ENCODE measurements around the gene DPP4.

DPP4 gene

GRCh38 chr2:162012565-162013058 lies 61.4 kb downstream of the DPP4 start:
- Histone ChIP-seq H3K9ac (ENCODE audit: low read length) (no peak overlapping the region), H2AK5ac (ENCODE audit: low read length, severe bottlenecking) (no peak overlapping the region), H3K4ac (ENCODE audit: low read depth in 1 of 2, low read length in 2 of 2) (no peak overlapping the region), H3K4me3 (ENCODE audit: insufficient read depth in 1 of 2, low read depth in 1 of 2, low read length in 2 of 2) (no peak overlapping the region), H3K27me3 (ENCODE audit: control insufficient read depth in 1 of 2, insufficient read depth in 1 of 2, low read length in 2 of 2) (no peaks in the 10 kb centered on the region), H3K23ac (ENCODE audit: low read length in 2 of 2) (no peak overlapping the region), H3K18ac (ENCODE audit: low read depth in 1 of 2, low read length in 2 of 2) (no peak overlapping the region), H3K4me2 (ENCODE audit: low read length, poor library complexity, severe bottlenecking) (no peak overlapping the region), H3K4me1 (ENCODE audit: control insufficient read depth, insufficient read depth, low read depth, low read length) (no peaks in the 10 kb centered on the region), H4K91ac (ENCODE audit: low read length) (no peak overlapping the region), H3K27ac (ENCODE audit: low read length, poor library complexity, severe bottlenecking) (no peak overlapping the region), H3K79me1 (replicated peaks; ENCODE audit: low read length, poor library complexity, severe bottlenecking) (no peaks in the 10 kb centered on the region), H2BK120ac (ENCODE audit: low read depth, low read length) (no peak overlapping the region), H3K14ac (ENCODE audit: low read length in 2 of 2) (no peak overlapping the region), H4K8ac (ENCODE audit: low read length) (no peak overlapping the region), H2BK5ac (ENCODE audit: low read depth, low read length, poor library complexity, severe bottlenecking) (no peak overlapping the region), H3K9me3 (ENCODE audit: control insufficient read depth, low read length) (no peaks in the 10 kb centered on the region), H2BK12ac (ENCODE audit: low read length in 2 of 2) (no peak overlapping the region), H2BK15ac (ENCODE audit: low read depth, poor library complexity, severe bottlenecking) (no peak overlapping the region), H3K36me3 (ENCODE audit: control insufficient read depth in 1 of 2, insufficient read depth in 2 of 2, low read depth in 1 of 2, low read length in 2 of 2) (peaks cover 0 to 100% of the 10 kb centered on the region in 2 experiments), H2AFZ (ENCODE audit: low read depth, low read length) (no peak overlapping the region)
- 74% methylated on average over 2 of the region's 2 CpGs for WGBS
- DNase-seq: peak; percentile 25

DNA sequence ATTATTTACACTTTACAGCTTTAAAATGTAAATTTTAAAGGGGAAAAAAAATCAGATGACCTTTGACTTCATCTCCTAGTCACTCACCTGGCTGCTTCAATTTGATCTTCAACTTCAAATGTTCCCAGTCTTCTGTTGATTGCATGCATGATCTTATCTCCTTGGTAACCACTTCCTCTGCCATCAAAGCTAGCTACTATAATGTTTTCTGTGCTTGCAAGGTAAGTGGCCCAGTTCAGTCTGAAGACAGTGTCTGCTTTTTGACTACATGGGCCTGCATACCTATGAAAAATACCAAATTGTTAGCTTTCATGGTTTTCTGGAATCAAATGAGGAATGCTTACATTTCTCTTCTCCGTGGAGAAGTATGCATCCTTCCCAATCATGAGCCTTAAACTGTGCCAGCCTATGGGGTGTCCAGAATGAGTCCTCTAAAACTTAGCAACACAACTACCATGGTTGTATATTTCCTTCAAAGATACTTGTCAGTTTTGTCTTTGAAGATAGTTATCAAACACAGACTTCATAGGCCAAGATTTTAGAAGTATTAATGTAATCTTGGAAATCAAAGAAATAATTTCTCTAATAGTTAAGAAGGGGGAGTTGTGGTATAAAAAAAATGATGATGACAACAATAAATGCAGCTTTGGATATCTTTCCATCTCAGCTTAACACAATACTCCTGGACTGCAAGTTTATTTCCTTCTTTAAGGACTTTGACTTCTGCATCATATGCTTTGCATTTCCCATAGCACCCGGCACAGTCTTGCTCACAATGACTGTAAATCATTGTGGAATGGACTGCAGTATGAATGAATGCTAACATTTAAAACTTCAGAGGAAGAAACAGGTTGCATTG lies 62.1 kb downstream of the DPP4 start:
- H2BK15ac ChIP-seq (ENCODE audit: low read depth, poor library complexity, severe bottlenecking): no peak overlapping the region
- H4K91ac ChIP-seq (ENCODE audit: low read length): no peak overlapping the region
- no peak overlapping the region for H3K4ac ChIP-seq (ENCODE audit: low read depth in 1 of 2, low read length in 2 of 2)
- WGBS: 88% methylated on average over 2 of the region's 2 CpGs
- no peaks in the 10 kb centered on the region for H3K79me1 ChIP-seq (replicated peaks; ENCODE audit: low read length, poor library complexity, severe bottlenecking)
- H3K36me3 ChIP-seq (ENCODE audit: control insufficient read depth in 1 of 2, insufficient read depth in 2 of 2, low read depth in 1 of 2, low read length in 2 of 2): peaks cover 0 to 100% of the 10 kb centered on the region in 2 experiments
- no peak overlapping the region for H3K4me3 ChIP-seq (ENCODE audit: insufficient read depth in 1 of 2, low read depth in 1 of 2, low read length in 2 of 2)
- H2AFZ ChIP-seq (ENCODE audit: low read depth, low read length): no peak overlapping the region
- DNase-seq: no peak
- H3K14ac ChIP-seq (ENCODE audit: low read length in 2 of 2): no peak overlapping the region
- H3K4me1 ChIP-seq (ENCODE audit: control insufficient read depth, insufficient read depth, low read depth, low read length): no peaks in the 10 kb centered on the region
- H2BK5ac ChIP-seq (ENCODE audit: low read depth, low read length, poor library complexity, severe bottlenecking): no peak overlapping the region
- H2BK120ac ChIP-seq (ENCODE audit: low read depth, low read length): no peak overlapping the region
- H4K8ac ChIP-seq (ENCODE audit: low read length): no peak overlapping the region
- H3K4me2 ChIP-seq (ENCODE audit: low read length, poor library complexity, severe bottlenecking): no peak overlapping the region
- no peaks in the 10 kb centered on the region for H3K9me3 ChIP-seq (ENCODE audit: control insufficient read depth, low read length)
- H3K27me3 ChIP-seq (ENCODE audit: control insufficient read depth in 1 of 2, insufficient read depth in 1 of 2, low read length in 2 of 2): no peaks in the 10 kb centered on the region
- no peak overlapping the region for H3K9ac ChIP-seq (ENCODE audit: low read length)
- no peak overlapping the region for H2AK5ac ChIP-seq (ENCODE audit: low read length, severe bottlenecking)
- H3K23ac ChIP-seq (ENCODE audit: low read length in 2 of 2): no peak overlapping the region
- H3K27ac ChIP-seq (ENCODE audit: low read length, poor library complexity, severe bottlenecking): no peak overlapping the region
- no peak overlapping the region for H2BK12ac ChIP-seq (ENCODE audit: low read length in 2 of 2)
- H3K18ac ChIP-seq (ENCODE audit: low read depth in 1 of 2, low read length in 2 of 2): no peak overlapping the region

- Histone ChIP-seq H3K36me3 (ENCODE audit: control insufficient read depth in 1 of 2, insufficient read depth in 2 of 2, low read depth in 1 of 2, low read length in 2 of 2) (peaks cover 0 to 100% of the 10 kb centered on the region in 2 experiments), H2AK5ac (ENCODE audit: low read length, severe bottlenecking) (no peak overlapping the region), H3K4me3 (ENCODE audit: insufficient read depth in 1 of 2, low read depth in 1 of 2, low read length in 2 of 2) (no peak overlapping the region), H3K4me1 (ENCODE audit: control insufficient read depth, insufficient read depth, low read depth, low read length) (peaks cover 2% of the 10 kb centered on the region), H4K91ac (ENCODE audit: low read length) (no peak overlapping the region), H3K4me2 (ENCODE audit: low read length, poor library complexity, severe bottlenecking) (no peak overlapping the region), H3K79me1 (replicated peaks; ENCODE audit: low read length, poor library complexity, severe bottlenecking) (no peaks in the 10 kb centered on the region), H2BK5ac (ENCODE audit: low read depth, low read length, poor library complexity, severe bottlenecking) (no peak overlapping the region), H4K8ac (ENCODE audit: low read length) (no peak overlapping the region), H2BK120ac (ENCODE audit: low read depth, low read length) (no peak overlapping the region), H3K9me3 (ENCODE audit: control insufficient read depth, low read length) (no peaks in the 10 kb centered on the region), H2AFZ (ENCODE audit: low read depth, low read length) (no peak overlapping the region), H3K27me3 (ENCODE audit: control insufficient read depth in 1 of 2, insufficient read depth in 1 of 2, low read length in 2 of 2) (no peaks in the 10 kb centered on the region), H3K23ac (ENCODE audit: low read length in 2 of 2) (no peak overlapping the region), H3K18ac (ENCODE audit: low read depth in 1 of 2, low read length in 2 of 2) (no peak overlapping the region), H3K14ac (ENCODE audit: low read length in 2 of 2) (no peak overlapping the region), H3K9ac (ENCODE audit: low read length) (no peak overlapping the region), H2BK15ac (ENCODE audit: low read depth, poor library complexity, severe bottlenecking) (no peak overlapping the region), H2BK12ac (ENCODE audit: low read length in 2 of 2) (no peak overlapping the region), H3K4ac (ENCODE audit: low read depth in 1 of 2, low read length in 2 of 2) (no peak overlapping the region), H3K27ac (ENCODE audit: low read length, poor library complexity, severe bottlenecking) (no peak overlapping the region)
- no CpG with 5 or more reads among the region's 2 CpGs for WGBS
- DNase-seq: no peak
Measured at GRCh38 chr2:162009543-162009942, 64.5 kb downstream of the DPP4 start.

DNA sequence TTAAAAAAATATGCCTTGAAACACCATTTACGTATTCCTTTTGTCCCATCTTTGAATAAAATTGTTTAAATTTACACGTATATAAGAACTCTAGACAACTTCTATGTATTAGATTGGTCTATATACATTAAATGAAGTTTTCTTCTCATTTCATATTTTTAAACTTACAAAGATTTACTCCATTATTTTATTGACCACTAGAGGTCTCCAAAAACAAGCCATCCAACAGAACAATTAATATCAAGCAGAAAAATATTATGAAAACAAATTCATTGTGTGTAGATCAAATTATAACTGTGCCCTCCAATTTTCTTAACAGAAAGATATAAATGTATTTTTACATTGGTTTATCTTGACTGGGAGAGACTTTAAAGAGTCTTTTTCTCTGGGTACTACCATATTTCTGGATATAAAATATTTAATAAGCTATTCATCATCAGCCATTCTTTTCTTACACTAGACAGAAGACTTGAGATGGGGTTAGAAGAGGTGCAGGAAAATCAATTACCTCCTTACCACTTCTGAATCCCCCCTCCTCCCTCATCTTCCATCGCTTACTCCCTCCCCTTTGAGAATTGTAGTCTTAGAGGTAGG lies 66.5 kb downstream of the DPP4 start:
- Histone ChIP-seq H3K9me3 (ENCODE audit: control insufficient read depth, low read length) (no peaks in the 10 kb centered on the region), H3K4me2 (ENCODE audit: low read length, poor library complexity, severe bottlenecking) (no peak overlapping the region), H3K23ac (ENCODE audit: low read length in 2 of 2) (no peak overlapping the region), H2BK5ac (ENCODE audit: low read depth, low read length, poor library complexity, severe bottlenecking) (no peak overlapping the region), H4K8ac (ENCODE audit: low read length) (no peak overlapping the region), H2BK15ac (ENCODE audit: low read depth, poor library complexity, severe bottlenecking) (no peak overlapping the region), H3K18ac (ENCODE audit: low read depth in 1 of 2, low read length in 2 of 2) (no peak overlapping the region), H3K4me3 (ENCODE audit: insufficient read depth in 1 of 2, low read depth in 1 of 2, low read length in 2 of 2) (no peak overlapping the region), H3K27me3 (ENCODE audit: control insufficient read depth in 1 of 2, insufficient read depth in 1 of 2, low read length in 2 of 2) (no peaks in the 10 kb centered on the region), H3K4me1 (ENCODE audit: control insufficient read depth, insufficient read depth, low read depth, low read length) (peaks cover 2% of the 10 kb centered on the region), H4K91ac (ENCODE audit: low read length) (no peak overlapping the region), H3K4ac (ENCODE audit: low read depth in 1 of 2, low read length in 2 of 2) (no peak overlapping the region), H3K79me1 (replicated peaks; ENCODE audit: low read length, poor library complexity, severe bottlenecking) (no peaks in the 10 kb centered on the region), H3K9ac (ENCODE audit: low read length) (peak overlapping the region; percentile 11), H3K36me3 (ENCODE audit: control insufficient read depth in 1 of 2, insufficient read depth in 2 of 2, low read depth in 1 of 2, low read length in 2 of 2) (peaks cover 0 to 100% of the 10 kb centered on the region in 2 experiments), H3K27ac (ENCODE audit: low read length, poor library complexity, severe bottlenecking) (no peak overlapping the region), H3K14ac (ENCODE audit: low read length in 2 of 2) (no peak overlapping the region), H2AFZ (ENCODE audit: low read depth, low read length) (no peak overlapping the region), H2BK12ac (ENCODE audit: low read length in 2 of 2) (no peak overlapping the region), H2BK120ac (ENCODE audit: low read depth, low read length) (no peak overlapping the region), H2AK5ac (ENCODE audit: low read length, severe bottlenecking) (no peak overlapping the region)
- DNase-seq: peak; percentile 29
- no CpG with 5 or more reads among the region's 3 CpGs for WGBS
